Hematopoietic multipotent progenitor cell treated with erythropoietin and hydrocortisone succinate and interleukin-3 and kit ligand, for 8 days (in vitro differentiated cells): ENCODE results near the gene PDSS2.
A peak's percentile ranks its signal among the peaks of the same experiment; 100 is the strongest.
"Not testable (repeated sequence)": the region's sequence is repeated elsewhere in the genome, so short reads cannot be mapped to it uniquely, and the experiment has no call there.

ENCODE experiments used
- DNase-seq: peaks from one replicate; pipeline ENCODE4 v3.0.0-alpha.2; 2015

PDSS2 gene

GRCh38 chr6:107209406-107210305 is 249.7 kb downstream of the PDSS2 start:
- DNase-seq, result no peak

GRCh38 chr6:107207251-107207873 is 252.0 kb downstream of the PDSS2 start:
- no peak for DNase-seq

GRCh38 chr6:107205058-107205998 is 254.0 kb downstream of the PDSS2 start:
- no peak for DNase-seq

- no peak for DNase-seq
Observed at GRCh38 chr6:107202876-107203468, 256.4 kb downstream of the PDSS2 start.

GRCh38 chr6:107198631-107199416 is 260.5 kb downstream of the PDSS2 start:
- DNase-seq, result no peak

- no peak for DNase-seq
Observed at GRCh38 chr6:107196152-107196551, 263.2 kb downstream of the PDSS2 start.

GRCh38 chr6:107194723-107195122 is 264.6 kb downstream of the PDSS2 start:
- DNase-seq, result not testable (repeated sequence)

- no peak for DNase-seq
Observed at GRCh38 chr6:107192830-107193229, 266.5 kb downstream of the PDSS2 start.

GRCh38 chr6:107187630-107188029 is 271.7 kb downstream of the PDSS2 start:
- no peak for DNase-seq

- DNase-seq, result no peak
Observed at GRCh38 chr6:107186047-107186446, 273.3 kb downstream of the PDSS2 start.

- DNase-seq, result no peak
Observed at GRCh38 chr6:107185391-107185970, 273.9 kb downstream of the PDSS2 start.

GRCh38 chr6:107184435-107184834 is 274.9 kb downstream of the PDSS2 start:
- no peak for DNase-seq

- DNase-seq, result no peak
Observed at GRCh38 chr6:107180099-107180498, 279.3 kb downstream of the PDSS2 start.

- DNase-seq, result peak; percentile 41
Observed at GRCh38 chr6:107179004-107179403, 280.4 kb downstream of the PDSS2 start.

GRCh38 chr6:107173779-107174178 is 285.6 kb downstream of the PDSS2 start:
- no peak for DNase-seq

GRCh38 chr6:107171513-107171912 is 287.9 kb downstream of the PDSS2 start:
- no peak for DNase-seq

GRCh38 chr6:107164299-107164698 is 295.1 kb downstream of the PDSS2 start:
- not testable (repeated sequence) for DNase-seq

- DNase-seq, result no peak
Observed at GRCh38 chr6:107161521-107161920, 297.8 kb downstream of the PDSS2 start.

- no peak for DNase-seq
Observed at GRCh38 chr6:107156617-107157016, 302.7 kb downstream of the PDSS2 start.

- no peak for DNase-seq
Observed at GRCh38 chr6:107154801-107155160, 304.6 kb downstream of the PDSS2 start.

- DNase-seq, result no peak
Observed at GRCh38 chr6:107154131-107154800, 305.1 kb downstream of the PDSS2 start.
